GM21367 (cell line): ENCODE results near the gene ISL2.

Experiments
- ATAC-seq: cut with Tn5 transposase; IDR thresholded peaks from one replicate; pipeline ENCODE4 v1.9.1; 2021; ENCODE audit not compliant: unreplicated experiment

ISL2 gene

GRCh38 chr15:76327191-76328105 lies 9.1 kb upstream of the ISL2 start:
- no peak for ATAC-seq

GRCh38 chr15:76328106-76328696 lies 8.4 kb upstream of the ISL2 start:
- ATAC-seq, result no peak

- no peak for ATAC-seq
Observed at GRCh38 chr15:76328958-76329357, 7.6 kb upstream of the ISL2 start.

- no peak for ATAC-seq
Observed at GRCh38 chr15:76330080-76330680, 6.4 kb upstream of the ISL2 start.

- no peak for ATAC-seq
Observed at GRCh38 chr15:76332796-76333195, 3.8 kb upstream of the ISL2 start.

- ATAC-seq, result no peak
Observed at GRCh38 chr15:76333309-76333708, 3.3 kb upstream of the ISL2 start.

GRCh38 chr15:76333720-76334437 lies 2.7 kb upstream of the ISL2 start:
- ATAC-seq, result no peak

- ATAC-seq, result no peak
Observed at GRCh38 chr15:76334438-76335306, 1.9 kb upstream of the ISL2 start.

GRCh38 chr15:76335307-76336253 lies 993 bp upstream of the ISL2 start:
- no peak for ATAC-seq

GRCh38 chr15:76337059-76337695 lies 604 bp downstream of the ISL2 start:
- no peak for ATAC-seq

GRCh38 chr15:76337696-76338485 lies 1.3 kb downstream of the ISL2 start:
- no peak for ATAC-seq

GRCh38 chr15:76338486-76339304 lies 2.1 kb downstream of the ISL2 start:
- no peak for ATAC-seq

- ATAC-seq, result no peak
Observed at GRCh38 chr15:76339305-76340197, 3.0 kb downstream of the ISL2 start.

GRCh38 chr15:76340198-76340802 lies 3.7 kb downstream of the ISL2 start:
- no peak for ATAC-seq

GRCh38 chr15:76340803-76341365 lies 4.3 kb downstream of the ISL2 start:
- no peak for ATAC-seq
